Measurements from ENCODE around the gene LRRC3. TPM values are rescaled to one million over a fixed set of nuclear protein-coding genes. Genes with fewer than 3 reads are reported as not detected.

The LRRC3 gene
- total and polyA plus RNA-seq, 2 of the 8 experiments (the other 6 are each of a cell fraction or from before 2014, with no cell fraction given): 3.1 to 5.4 TPM

GRCh38 chr21:44499211-44499560 lies 43.9 kb downstream of the LRRC3 start:
- Histone ChIP-seq H3K18ac (ENCODE audit: extremely low read depth, low read length) (no peak overlapping the region), H3K23ac (ENCODE audit: insufficient read length) (no peak overlapping the region), H2AFZ (ENCODE audit: low read length) (no peak overlapping the region), H3K9ac (replicated peaks in 1 of 4; ENCODE audit: extremely low read depth in 1 of 4, low read depth in 3 of 4, low read length in 3 of 4) (no peak overlapping the region), H3K79me1 (ENCODE audit: low read depth, low read length) (no peaks in the 10 kb centered on the region; the same call in 1 of the 2 replicates), H2BK5ac (ENCODE audit: low read depth, low read length) (no peak overlapping the region), H2AK5ac (ENCODE audit: low read depth, low read length) (no peak overlapping the region), H3K14ac (ENCODE audit: insufficient read length) (no peak overlapping the region), H2BK12ac (ENCODE audit: low read depth, low read length) (no peak overlapping the region), H4K5ac (ENCODE audit: insufficient read length, low read depth, low read length) (no peak overlapping the region), H2BK120ac (replicated peaks; ENCODE audit: low read depth, low read length) (no peak overlapping the region), H3K27ac (ENCODE audit: low read depth, low read length) (no peak overlapping the region), H4K20me1 (replicated peaks in 1 of 2; ENCODE audit: control insufficient read depth in 1 of 2, insufficient read depth in 2 of 2, low read length in 2 of 2) (no peaks in the 10 kb centered on the region), H3K4ac (replicated peaks; ENCODE audit: insufficient read length, low read depth, low read length) (no peak overlapping the region), H3K4me1 (replicated peaks in 1 of 4; ENCODE audit: control insufficient read depth in 3 of 4, insufficient read depth in 4 of 4, low read length in 3 of 4) (peaks cover 0 to 18% (median 8%) of the 10 kb centered on the region in 4 experiments; a peak in 5 of 7 replicates), H2BK15ac (ENCODE audit: low read length) (no peak overlapping the region), H4K91ac (replicated peaks; ENCODE audit: insufficient read length, low read length) (no peak overlapping the region), H3K79me2 (ENCODE audit: control insufficient read depth in 1 of 2, insufficient read depth in 2 of 2, low read length in 2 of 2) (no peaks in the 10 kb centered on the region), H3K4me3 (ENCODE audit: extremely low read depth in 1 of 4, insufficient read depth in 2 of 4, low read depth in 3 of 4, low read length in 4 of 4) (no peak overlapping the region), H3K23me2 (ENCODE audit: low read depth, low read length) (no peaks in the 10 kb centered on the region), H3K4me2 (ENCODE audit: insufficient read depth in 1 of 2, low read depth in 2 of 2, low read length in 2 of 2) (no peak overlapping the region), H3K56ac (replicated peaks; ENCODE audit: insufficient read length, low read depth, low read length) (no peak overlapping the region), H3K9me3 (ENCODE audit: insufficient read depth in 2 of 2, low read depth in 1 of 2, low read length in 1 of 2) (no peaks in the 10 kb centered on the region), H2BK20ac (ENCODE audit: low read length) (no peak overlapping the region), H3K27me3 (replicated peaks in 1 of 4; ENCODE audit: control insufficient read depth in 3 of 4, extremely low read depth in 1 of 4, insufficient read depth in 3 of 4, low read length in 3 of 4) (no peaks in the 10 kb centered on the region; a peak in 1 of 7 replicates), H4K8ac (ENCODE audit: extremely low read depth, insufficient read depth, low read length) (no peak overlapping the region), H3K36me3 (ENCODE audit: control insufficient read depth in 2 of 4, insufficient read depth in 4 of 4, low read length in 3 of 4) (0 out of 8 replicates have a peak, but pooled peaks cover 0 to 2% (median 0%) of the 10 kb centered on the region in 4 experiments)
- ChIA-PET POLR2A (ENCODE audit: partially characterized antibody) (no interaction called here), CTCF (ENCODE audit: partially characterized antibody) (interaction anchor here (1.0 to 1.6 kb wide), 2 partner anchors 10 to 294 kb away, joined by 3 read pairs; no protein-coding TSS in a partner anchor)
- WGBS, 2 experiments (ENCODE audit: extremely low coverage in 1 of 2, insufficient coverage in 1 of 2, insufficient read length in 1 of 2, insufficient replicate concordance in 2 of 2, low coverage in 1 of 2, low lambda C conversion rate in 2 of 2, missing lambda C conversion rate in 1 of 2): 92% methylated on average over 18 of the region's 18 CpGs; no CpG with 5 or more reads in 1 of the 2 experiments
- TF ChIP-seq SIRT6 (IDR thresholded peaks at IDR 0.05; ENCODE audit: low read length) (no peak), BCL11A (IDR thresholded peaks at IDR 0.05; ENCODE audit: low read depth in 2 of 2, low read length in 2 of 2) (no peak), RFX5 (IDR thresholded peaks at IDR 0.05; ENCODE audit: borderline replicate concordance, low read depth, low read length) (no peak), ATF3 (IDR thresholded peaks at IDR 0.05; ENCODE audit: insufficient read depth, low read depth, low read length) (no peak)
- FAIRE-seq (no peak), DNase-seq (ENCODE audit: low read depth in 1 of 2, low spot score in 2 of 2) (no peak)

All from H1 (cell line).